WTC11 (cell line): ENCODE measurements around the gene NCKAP5. TPM values are rescaled to one million over a fixed set of nuclear protein-coding genes. Genes with fewer than 3 reads are reported as not detected.

Experiments used
- ATAC-seq: fragments of 200-7000 bp; cut with Tn5 transposase; 2 replicates; pipeline ENCODE4 v1.10.0; 2021; ENCODE audit warnings: mild to moderate bottlenecking, moderate library complexity
- CTCF ChIA-PET: fragments of 300-600 bp; sonication (Branson Sonifier 250); formaldehyde crosslinking; loops from one replicate; lab custom pipeline; 2021; ENCODE audit warnings: antibody characterized with exemption; lab: Charles Lee
- POLR2A ChIA-PET: fragments of 350-600 bp; sonication (Branson Sonifier 250); formaldehyde crosslinking; loops from one replicate; lab custom pipeline; 2021; ENCODE audit warnings: antibody characterized with exemption; lab: Charles Lee
- DNase-seq: peaks from one replicate; pipeline ENCODE4 v3.0.0; 2021; ENCODE audit warnings: low spot score
- H3K27ac Mint-ChIP-seq: 2 replicates; pipeline ENCODE4 v1.8.0; 2021; ENCODE audit warnings: mixed read lengths
- H3K27me3 Mint-ChIP-seq: 2 replicates; pipeline ENCODE4 v1.8.0; 2021; ENCODE audit warnings: low read depth, mild to moderate bottlenecking, moderate library complexity, mixed read lengths
- H3K36me3 Mint-ChIP-seq: 2 replicates; pipeline ENCODE4 v1.8.0; 2021; ENCODE audit warnings: mixed read lengths
- H3K4me1 Mint-ChIP-seq: 2 replicates; pipeline ENCODE4 v1.8.0; 2022; ENCODE audit warnings: mixed read lengths
- H3K4me3 Mint-ChIP-seq: 2 replicates; pipeline ENCODE4 v1.8.0; 2021; ENCODE audit warnings: mild to moderate bottlenecking, moderate library complexity, mixed read lengths
- H3K9me3 Mint-ChIP-seq: 2 replicates; pipeline ENCODE4 v1.8.0; 2021; ENCODE audit warnings: mixed read lengths
- ARID4B ChIP-seq: sonication (generic); formaldehyde crosslinking; IDR thresholded peaks from 2 replicates; pipeline ENCODE4 v1.8.0; 2023; ENCODE audit warnings: missing genetic modification reagents, mild to moderate bottlenecking, borderline replicate concordance
- ATF1 ChIP-seq: sonication (generic); formaldehyde crosslinking; IDR thresholded peaks from 2 replicates; pipeline ENCODE4 v1.8.1; 2023; ENCODE audit warnings: mild to moderate bottlenecking, moderate library complexity, missing genetic modification reagents
- ATF2 ChIP-seq: sonication (generic); formaldehyde crosslinking; IDR thresholded peaks from 2 replicates; pipeline ENCODE4 v1.8.1; 2022; ENCODE audit warnings: low read depth, missing genetic modification reagents, borderline replicate concordance
- CREM ChIP-seq: sonication (generic); formaldehyde crosslinking; IDR thresholded peaks from 2 replicates; pipeline ENCODE4 v1.8.1; 2022; ENCODE audit warnings: mild to moderate bottlenecking, missing genetic modification reagents, moderate library complexity
- E2F5 ChIP-seq: sonication (generic); formaldehyde crosslinking; IDR thresholded peaks from 2 replicates; pipeline ENCODE4 v1.8.1; 2022; ENCODE audit warnings: mild to moderate bottlenecking, moderate library complexity, missing genetic modification reagents
- EMX1 ChIP-seq: fragments of 250-450 bp; sonication (Bioruptor Pico); IDR thresholded peaks from 2 replicates; pipeline ENCODE4 v1.8.0; 2021; ENCODE audit warnings: mild to moderate bottlenecking
- ERG ChIP-seq: fragments of 250-450 bp; sonication (Bioruptor Pico); IDR thresholded peaks from 2 replicates; pipeline ENCODE4 v1.8.0; 2021; ENCODE audit warnings: mild to moderate bottlenecking
- FOXP1 ChIP-seq: sonication (generic); formaldehyde crosslinking; IDR thresholded peaks from 2 replicates; pipeline ENCODE4 v1.8.0; 2022; ENCODE audit warnings: missing genetic modification reagents, mild to moderate bottlenecking, moderate library complexity, borderline replicate concordance
- FOXP4 ChIP-seq: sonication (generic); formaldehyde crosslinking; IDR thresholded peaks from 2 replicates; pipeline ENCODE4 v1.8.0; 2022; ENCODE audit warnings: mild to moderate bottlenecking, missing genetic modification reagents
- GABPB1 ChIP-seq: sonication (generic); formaldehyde crosslinking; IDR thresholded peaks from 2 replicates; pipeline ENCODE4 v1.8.1; 2023; ENCODE audit warnings: mild to moderate bottlenecking, missing genetic modification reagents
- JUN ChIP-seq: sonication (generic); formaldehyde crosslinking; IDR thresholded peaks from 2 replicates; pipeline ENCODE4 v1.8.0; 2023; ENCODE audit warnings: mild to moderate bottlenecking, missing genetic modification reagents
- NFATC4 ChIP-seq: fragments of 250-450 bp; sonication (Bioruptor Pico); IDR thresholded peaks from 2 replicates; pipeline ENCODE4 v1.9.0; 2021; ENCODE audit warnings: mild to moderate bottlenecking
- OVOL2 ChIP-seq: fragments of 250-450 bp; sonication (Bioruptor Pico); IDR thresholded peaks from 2 replicates; pipeline ENCODE4 v1.9.0; 2021; ENCODE audit warnings: mild to moderate bottlenecking, borderline replicate concordance
- RELA ChIP-seq: sonication (generic); formaldehyde crosslinking; IDR thresholded peaks from 2 replicates; pipeline ENCODE4 v1.8.1; 2022; ENCODE audit warnings: missing genetic modification reagents, mild to moderate bottlenecking, borderline replicate concordance
- SOX15 ChIP-seq: fragments of 250-450 bp; sonication (Bioruptor Pico); IDR thresholded peaks from 2 replicates; pipeline ENCODE4 v1.9.0; 2021; ENCODE audit warnings: mild to moderate bottlenecking
- ZBTB43 ChIP-seq: sonication (generic); formaldehyde crosslinking; IDR thresholded peaks from 2 replicates; pipeline ENCODE4 v1.8.1; 2023; ENCODE audit warnings: mild to moderate bottlenecking, missing genetic modification reagents
- ZNF121 ChIP-seq: sonication (generic); formaldehyde crosslinking; IDR thresholded peaks from 2 replicates; pipeline ENCODE4 v1.8.0; 2023; ENCODE audit warnings: missing genetic modification reagents
- ZNF263 ChIP-seq: sonication (generic); formaldehyde crosslinking; IDR thresholded peaks from 2 replicates; pipeline ENCODE4 v1.8.1; 2022; ENCODE audit warnings: low read depth, mild to moderate bottlenecking, moderate library complexity, missing genetic modification reagents
- ZNF281 ChIP-seq: sonication (generic); formaldehyde crosslinking; IDR thresholded peaks from 2 replicates; pipeline ENCODE4 v1.8.0; 2023; ENCODE audit warnings: mild to moderate bottlenecking, missing genetic modification reagents
- total RNA-seq: library from RNA; stranded (reverse); gene quantifications from 3 replicates; pipeline ENCODE4 v1.2.3, GENCODE V29; 2021

Gene NCKAP5
- total RNA-seq, 1 experiment from 2014 or later, result 0.55 TPM

GRCh38 chr2:132798341-132798740, 769.9 kb downstream of the NCKAP5 start:
- DNase-seq, result no peak
- no peak for TF ChIP-seq OVOL2 (CRISPR knock-in tag)
- TF ChIP-seq E2F5 (CRISPR knock-in tag), result no peak
- no peak for TF ChIP-seq FOXP4 (CRISPR knock-in tag)
- ChIA-PET CTCF (no interaction called here), POLR2A (no interaction called here)
- no peak overlapping the region for H3K4me3 Mint-ChIP-seq
- H3K9me3 Mint-ChIP-seq, result no peaks in the 10 kb centered on the region
- no peaks in the 10 kb centered on the region for H3K36me3 Mint-ChIP-seq
- no peaks in the 10 kb centered on the region for H3K4me1 Mint-ChIP-seq
- no peak for ATAC-seq
- no peak overlapping the region for H3K27ac Mint-ChIP-seq
- H3K27me3 Mint-ChIP-seq, result no peaks in the 10 kb centered on the region

- no peaks in the 10 kb centered on the region for H3K27me3 Mint-ChIP-seq
- ATAC-seq, result no peak
- POLR2A ChIA-PET, result no interaction called here
- CTCF ChIA-PET, result no interaction called here
- no peak for TF ChIP-seq ZNF121 (CRISPR knock-in tag)
- TF ChIP-seq SOX15 (CRISPR knock-in tag), result no peak
- TF ChIP-seq, all 79 proteins: peak for 0
- Mint-ChIP-seq H3K9me3 (no peaks in the 10 kb centered on the region), H3K27ac (no peak overlapping the region), H3K36me3 (no peaks in the 10 kb centered on the region), H3K4me1 (no peaks in the 10 kb centered on the region), H3K4me3 (no peak overlapping the region)
- no peak for DNase-seq
Observed at GRCh38 chr2:132797556-132797955, 770.7 kb downstream of the NCKAP5 start.

GRCh38 chr2:132797071-132797470, 771.2 kb downstream of the NCKAP5 start:
- Mint-ChIP-seq H3K27ac (no peak overlapping the region), H3K4me1 (no peaks in the 10 kb centered on the region), H3K36me3 (no peaks in the 10 kb centered on the region), H3K27me3 (no peaks in the 10 kb centered on the region), H3K9me3 (no peaks in the 10 kb centered on the region), H3K4me3 (no peak overlapping the region)
- ChIA-PET POLR2A (no interaction called here), CTCF (no interaction called here)
- no peak for ATAC-seq
- DNase-seq, result no peak
- TF ChIP-seq ERG (CRISPR knock-in tag) (no peak), GABPB1 (no peak), ARID4B (CRISPR knock-in tag) (no peak), RELA (CRISPR knock-in tag) (no peak), ATF1 (CRISPR knock-in tag) (no peak), JUN (no peak), ZNF263 (CRISPR knock-in tag) (no peak), ZBTB43 (CRISPR knock-in tag) (no peak), FOXP1 (CRISPR knock-in tag) (no peak), ATF2 (no peak), CREM (CRISPR knock-in tag) (no peak), EMX1 (CRISPR knock-in tag) (no peak), NFATC4 (CRISPR knock-in tag) (no peak), ZNF281 (CRISPR knock-in tag) (no peak)
